HEK293 (cell line): Measurements from ENCODE around the gene IGSF9.

Source experiments
- ELK4 ChIP-seq: IDR thresholded peaks from 2 replicates; pipeline ENCODE4 v1.6.1; 2011; ENCODE audit warnings: mild to moderate bottlenecking, low read depth, low read length, borderline replicate concordance
- GFI1B ChIP-seq: fragments of 450-650 bp; formaldehyde crosslinking; IDR thresholded peaks from 2 replicates; pipeline ENCODE4 v1.5.1; 2016; ENCODE audit warnings: missing biosample characterization, missing genetic modification characterization
- HOXC10 ChIP-seq: sonication (generic); formaldehyde crosslinking; IDR thresholded peaks from 2 replicates; pipeline ENCODE4 v1.8.1; 2023; ENCODE audit warnings: mild to moderate bottlenecking, missing genetic modification reagents
- KLF10 ChIP-seq: fragments of 450-650 bp; IDR thresholded peaks from 2 replicates; pipeline ENCODE4 v1.5.1; 2018; ENCODE audit warnings: missing biosample characterization, mild to moderate bottlenecking, missing genetic modification characterization
- SALL2 ChIP-seq: fragments of 450-650 bp; formaldehyde crosslinking; IDR thresholded peaks from 2 replicates; pipeline ENCODE4 v1.5.0; 2017; ENCODE audit warnings: missing biosample characterization, mild to moderate bottlenecking, missing genetic modification characterization, borderline replicate concordance
- SP2 ChIP-seq: fragments of 450-650 bp; formaldehyde crosslinking; IDR thresholded peaks from 2 replicates; pipeline ENCODE4 v1.5.1; 2016; ENCODE audit warnings: missing biosample characterization, missing genetic modification characterization
- SP7 ChIP-seq: fragments of 450-650 bp; formaldehyde crosslinking; IDR thresholded peaks from 2 replicates; pipeline ENCODE4 v1.5.1; 2016; ENCODE audit warnings: missing biosample characterization, missing genetic modification characterization
- TSHZ1 ChIP-seq: fragments of 450-650 bp; formaldehyde crosslinking; IDR thresholded peaks from 2 replicates; pipeline ENCODE4 v1.5.1; 2016; ENCODE audit warnings: missing biosample characterization, missing genetic modification characterization, borderline replicate concordance
- ZBTB49 ChIP-seq: fragments of 450-650 bp; formaldehyde crosslinking; IDR thresholded peaks from 2 replicates; pipeline ENCODE4 v1.5.1; 2016; ENCODE audit warnings: missing biosample characterization, missing genetic modification characterization, low read depth
- ZEB2 ChIP-seq: fragments of 450-650 bp; formaldehyde crosslinking; IDR thresholded peaks from 2 replicates; pipeline ENCODE4 v1.5.1; 2016; ENCODE audit warnings: missing biosample characterization, missing genetic modification characterization
- ZFP41 ChIP-seq: fragments of 450-650 bp; formaldehyde crosslinking; IDR thresholded peaks from 2 replicates; pipeline ENCODE4 v1.5.1; 2016; ENCODE audit warnings: missing biosample characterization, missing genetic modification characterization, borderline replicate concordance
- ZFP69B ChIP-seq: fragments of 450-650 bp; formaldehyde crosslinking; IDR thresholded peaks from 2 replicates; pipeline ENCODE4 v1.5.1; 2016; ENCODE audit warnings: missing biosample characterization, missing genetic modification characterization
- ZNF175 ChIP-seq: fragments of 450-650 bp; formaldehyde crosslinking; IDR thresholded peaks from 2 replicates; pipeline ENCODE4 v1.5.1; 2016; ENCODE audit warnings: missing biosample characterization, missing genetic modification characterization
- ZNF18 ChIP-seq: fragments of 450-650 bp; formaldehyde crosslinking; IDR thresholded peaks from 2 replicates; pipeline ENCODE4 v1.5.1; 2016; ENCODE audit warnings: missing biosample characterization, missing genetic modification characterization
- ZNF223 ChIP-seq: fragments of 450-650 bp; formaldehyde crosslinking; IDR thresholded peaks from 2 replicates; pipeline ENCODE4 v1.5.1; 2016; ENCODE audit warnings: missing biosample characterization, missing genetic modification characterization
- ZNF274 ChIP-seq, 2 experiments: fragments of 200-500 bp in 1 of 2; fragments of 450-650 bp in 1 of 2; sonication (Bioruptor generic) in 1 of 2; formaldehyde crosslinking in 1 of 2; IDR thresholded peaks; 2 replicates each; pipeline versions ENCODE4 v1.5.1 to v1.6.1; 2014 to 2016; ENCODE audit warnings: borderline replicate concordance in 1 of 2, inconsistent platforms in 1 of 2, low read length in 1 of 2, missing biosample characterization in 1 of 2, missing genetic modification characterization in 1 of 2
- ZNF280D ChIP-seq: fragments of 450-650 bp; formaldehyde crosslinking; IDR thresholded peaks from 2 replicates; pipeline ENCODE4 v1.5.1; 2016; ENCODE audit warnings: missing biosample characterization, missing genetic modification characterization
- ZNF335 ChIP-seq: fragments of 450-650 bp; formaldehyde crosslinking; conservative IDR thresholded peaks from 2 replicates; pipeline ENCODE4 v1.5.1; 2016; ENCODE audit warnings: missing biosample characterization, missing genetic modification characterization
- ZNF473 ChIP-seq: fragments of 450-650 bp; formaldehyde crosslinking; IDR thresholded peaks from 2 replicates; pipeline ENCODE4 v1.5.1; 2017; ENCODE audit warnings: missing biosample characterization, missing genetic modification characterization
- ZNF513 ChIP-seq: fragments of 450-650 bp; IDR thresholded peaks from 2 replicates; pipeline ENCODE4 v1.5.1; 2018; ENCODE audit warnings: missing biosample characterization, missing genetic modification characterization
- ZNF549 ChIP-seq: fragments of 450-650 bp; IDR thresholded peaks from 2 replicates; pipeline ENCODE4 v1.5.1; 2018; ENCODE audit warnings: missing biosample characterization, missing genetic modification characterization, mild to moderate bottlenecking, inconsistent platforms, moderate library complexity
- ZNF561 ChIP-seq: fragments of 450-650 bp; IDR thresholded peaks from 2 replicates; pipeline ENCODE4 v1.5.1; 2018; ENCODE audit warnings: missing biosample characterization, missing genetic modification characterization, borderline replicate concordance
- ZNF704 ChIP-seq: fragments of 450-650 bp; formaldehyde crosslinking; IDR thresholded peaks from 2 replicates; pipeline ENCODE4 v1.5.1; 2016; ENCODE audit warnings: missing biosample characterization, missing genetic modification characterization

The IGSF9 gene

GRCh38 chr1:159923203-159924024, 22.0 kb downstream of the IGSF9 start (continued):
- TF ChIP-seq ZNF561 (0 out of 2 replicates have a peak, but pooled peaks have one; percentile 16), ZEB2 (tag by site-specific recombination) (0 out of 2 replicates have a peak, but pooled peaks have one; percentile 49), ZNF335 (no peak), ZBTB49 (tag by site-specific recombination) (no peak), ZNF175 (tag by site-specific recombination) (no peak), ZFP69B (tag by site-specific recombination) (0 out of 2 replicates have a peak, but pooled peaks have one; percentile 26), ZNF473 (no peak), ZNF223 (no peak), ZNF704 (tag by site-specific recombination) (no peak), ZNF18 (no peak), TSHZ1 (tag by site-specific recombination) (peak; percentile 19; the same call in 1 of the 2 replicates), SALL2 (tag by site-specific recombination) (no peak), KLF10 (tag by site-specific recombination) (no peak), ZNF513 (tag by site-specific recombination) (no peak), ZNF274 (IDR thresholded peaks at IDR 0.05; ENCODE audit: low read length) (no peak), ZNF274 (tag by site-specific recombination; IDR thresholded peaks at IDR 0.05; ENCODE audit: borderline replicate concordance) (no peak), GFI1B (tag by site-specific recombination) (no peak), ZFP41 (tag by site-specific recombination) (no peak), HOXC10 (CRISPR knock-in tag) (no peak), ZNF549 (tag by site-specific recombination) (no peak), SP2 (peak; percentile 72), ZNF280D (tag by site-specific recombination) (no peak), SP7 (peak; percentile 74), ELK4 (no peak)
